ENCODE data around the gene MASP2. TPM values are rescaled to one million over a fixed set of nuclear protein-coding genes. Genes with fewer than 3 reads are reported as not detected.
A peak's percentile ranks its signal among the peaks of the same experiment; 100 is the strongest.

The MASP2 gene
- total RNA-seq, 1 donor from 2014 or later: not detected

GRCh38 chr1:11055676-11056075, 8.6 kb upstream of the MASP2 start:
- H3K36me3 ChIP-seq: peaks cover 27% of the 10 kb centered on the region
- no peak overlapping the region for H3K4me3 ChIP-seq
- H3K27me3 ChIP-seq (ENCODE audit: low read depth): no peaks in the 10 kb centered on the region
- DNase-seq (no peak), ATAC-seq (no peak)
- TF ChIP-seq, protein P1, sequence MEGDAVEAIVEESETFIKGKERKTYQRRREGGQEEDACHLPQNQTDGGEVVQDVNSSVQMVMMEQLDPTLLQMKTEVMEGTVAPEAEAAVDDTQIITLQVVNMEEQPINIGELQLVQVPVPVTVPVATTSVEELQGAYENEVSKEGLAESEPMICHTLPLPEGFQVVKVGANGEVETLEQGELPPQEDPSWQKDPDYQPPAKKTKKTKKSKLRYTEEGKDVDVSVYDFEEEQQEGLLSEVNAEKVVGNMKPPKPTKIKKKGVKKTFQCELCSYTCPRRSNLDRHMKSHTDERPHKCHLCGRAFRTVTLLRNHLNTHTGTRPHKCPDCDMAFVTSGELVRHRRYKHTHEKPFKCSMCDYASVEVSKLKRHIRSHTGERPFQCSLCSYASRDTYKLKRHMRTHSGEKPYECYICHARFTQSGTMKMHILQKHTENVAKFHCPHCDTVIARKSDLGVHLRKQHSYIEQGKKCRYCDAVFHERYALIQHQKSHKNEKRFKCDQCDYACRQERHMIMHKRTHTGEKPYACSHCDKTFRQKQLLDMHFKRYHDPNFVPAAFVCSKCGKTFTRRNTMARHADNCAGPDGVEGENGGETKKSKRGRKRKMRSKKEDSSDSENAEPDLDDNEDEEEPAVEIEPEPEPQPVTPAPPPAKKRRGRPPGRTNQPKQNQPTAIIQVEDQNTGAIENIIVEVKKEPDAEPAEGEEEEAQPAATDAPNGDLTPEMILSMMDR (IDR thresholded peaks at IDR 0.05): no peak
- intact Hi-C loops (cut with DNase I): no loop called here
- H3K9me3 ChIP-seq: no peaks in the 10 kb centered on the region
- H3K27ac ChIP-seq: no peak overlapping the region
- H3K4me1 ChIP-seq: peaks cover 13% of the 10 kb centered on the region

DNA sequence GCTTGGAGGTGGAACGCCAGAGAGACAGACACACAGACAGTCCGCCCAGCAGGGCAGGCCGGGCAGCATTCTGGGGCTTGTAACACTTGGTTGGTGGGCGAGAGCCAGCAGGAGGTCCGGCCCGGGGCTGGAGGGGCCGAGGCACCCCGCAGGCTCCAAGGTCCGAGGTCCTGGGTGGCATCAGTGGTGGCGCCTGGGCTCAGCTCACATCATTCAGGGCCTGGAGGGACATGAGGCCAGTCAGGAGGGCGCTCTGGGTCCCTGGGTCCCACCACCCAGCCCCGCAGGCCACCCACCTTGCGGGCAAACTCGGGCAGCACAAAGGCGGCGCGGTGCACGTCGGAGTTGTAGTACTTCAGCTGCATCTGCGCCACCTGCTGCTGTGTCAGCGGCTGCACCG, 7.6 kb upstream of the MASP2 start:
- Histone ChIP-seq H3K27ac (no peak overlapping the region), H3K9me3 (no peaks in the 10 kb centered on the region), H3K4me1 (peaks cover 11% of the 10 kb centered on the region), H3K4me3 (no peak overlapping the region), H3K27me3 (ENCODE audit: low read depth) (no peaks in the 10 kb centered on the region), H3K36me3 (peaks cover 27% of the 10 kb centered on the region)
- ATAC-seq (no peak), DNase-seq (peak; percentile 35)
- TF ChIP-seq, protein P1 (IDR thresholded peaks at IDR 0.05): no peak
- intact Hi-C loops (cut with DNase I): no loop called here

DNA sequence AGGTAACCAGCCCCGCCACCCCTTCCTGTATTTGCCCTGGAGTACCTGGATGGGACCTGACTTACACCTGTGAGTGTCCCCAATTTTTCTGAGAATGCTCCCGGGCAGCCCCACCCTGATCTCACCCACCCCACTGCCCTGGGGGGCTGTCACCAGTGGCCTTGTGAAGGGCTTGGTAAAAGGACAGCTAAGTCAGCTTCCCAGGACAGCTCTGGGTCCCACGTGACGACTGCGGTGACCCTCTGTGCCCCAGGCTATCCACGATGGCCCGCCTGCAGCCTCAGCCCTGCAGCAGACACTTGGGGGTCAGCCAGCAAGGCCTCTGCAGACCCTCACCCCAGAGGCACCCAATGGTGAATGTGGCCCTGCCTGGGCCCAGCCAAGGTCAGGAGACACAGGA, 7.1 kb upstream of the MASP2 start:
- no peak overlapping the region for H3K4me3 ChIP-seq
- DNase-seq: peak; percentile 15
- intact Hi-C loops (cut with DNase I): no loop called here
- H3K27me3 ChIP-seq (ENCODE audit: low read depth): no peaks in the 10 kb centered on the region
- peaks cover 9% of the 10 kb centered on the region for H3K4me1 ChIP-seq
- no peak for ATAC-seq
- TF ChIP-seq, protein P1 (IDR thresholded peaks at IDR 0.05): no peak
- peaks cover 27% of the 10 kb centered on the region for H3K36me3 ChIP-seq
- H3K27ac ChIP-seq: no peak overlapping the region
- no peaks in the 10 kb centered on the region for H3K9me3 ChIP-seq

DNA sequence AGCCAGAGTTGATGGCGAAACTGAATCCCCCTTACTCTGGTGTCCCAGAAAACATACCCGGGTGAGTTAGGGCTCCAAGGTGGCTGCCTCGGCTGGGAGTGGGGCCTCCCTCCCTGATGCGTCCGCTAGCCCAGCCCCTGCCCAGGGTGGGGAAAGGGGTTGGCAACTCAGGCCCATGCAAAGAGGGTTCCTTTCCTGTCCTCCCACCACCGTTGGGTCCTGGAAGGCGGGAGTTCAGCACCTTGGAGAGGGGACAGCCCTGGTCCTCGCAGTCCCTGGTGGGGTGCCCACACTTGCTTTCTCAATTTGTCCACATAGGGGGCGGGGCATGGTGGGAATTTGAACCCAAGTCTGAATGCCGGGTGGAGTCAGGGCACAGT, 6.7 kb upstream of the MASP2 start:
- intact Hi-C loops (cut with DNase I): no loop called here
- Histone ChIP-seq H3K4me1 (peaks cover 5% of the 10 kb centered on the region), H3K36me3 (peaks cover 27% of the 10 kb centered on the region), H3K27ac (no peak overlapping the region), H3K9me3 (no peaks in the 10 kb centered on the region), H3K4me3 (no peak overlapping the region), H3K27me3 (ENCODE audit: low read depth) (no peaks in the 10 kb centered on the region)
- ATAC-seq (peak; percentile 26 to 32), DNase-seq (peak; percentile 37)
- TF ChIP-seq, protein P1 (IDR thresholded peaks at IDR 0.05): no peak

GRCh38 chr1:11052839-11053757, 6.1 kb upstream of the MASP2 start:
- H3K4me1 ChIP-seq: no peaks in the 10 kb centered on the region
- peaks cover 27% of the 10 kb centered on the region for H3K36me3 ChIP-seq
- no peaks in the 10 kb centered on the region for H3K9me3 ChIP-seq
- no peaks in the 10 kb centered on the region for H3K27me3 ChIP-seq (ENCODE audit: low read depth)
- DNase-seq (peak; percentile 42), ATAC-seq (no peak)
- H3K27ac ChIP-seq: no peak overlapping the region
- TF ChIP-seq, protein P1 (IDR thresholded peaks at IDR 0.05): no peak
- H3K4me3 ChIP-seq: no peak overlapping the region
- intact Hi-C loops (cut with DNase I): no loop called here

Data from lower lobe of right lung (tissue), 2 donors.